ENCODE data around the gene MACC1. TPM values are rescaled to one million over a fixed set of nuclear protein-coding genes. Genes with fewer than 3 reads are reported as not detected.

Gene MACC1
- total and polyA plus RNA-seq, 4 donors: 0.02 to 1.0 (median 0.50) TPM

GRCh38 chr7:20089431-20089830, 127.8 kb downstream of the MACC1 start:
- Histone ChIP-seq H3K4me1 (ENCODE audit: control insufficient read depth in 4 of 4, insufficient read depth in 4 of 4, low read length in 3 of 4) (no peaks in the 10 kb centered on the region), H3K36me3 (ENCODE audit: control insufficient read depth in 4 of 4, insufficient read depth in 3 of 4, low read depth in 1 of 4, low read length in 3 of 4) (no peaks in the 10 kb centered on the region), H3K4me3 (ENCODE audit: low read depth in 1 of 3, low read length in 3 of 3) (no peak overlapping the region), H3K27me3 (ENCODE audit: control insufficient read depth in 4 of 4, insufficient read depth in 4 of 4, low read length in 3 of 4) (no peaks in the 10 kb centered on the region), H3K27ac (ENCODE audit: low read depth in 1 of 2, low read length in 2 of 2) (no peak overlapping the region), H3K9ac (ENCODE audit: low read depth in 1 of 2, low read length in 2 of 2) (no peak overlapping the region), H3K9me3 (ENCODE audit: control insufficient read depth in 4 of 4, low read length in 3 of 4) (no peaks in the 10 kb centered on the region)
- TF ChIP-seq NR2F2 (IDR thresholded peaks at IDR 0.05) (no peak), TAF1 (conservative IDR thresholded peaks at IDR 0.05) (no peak), HNF4A (conservative IDR thresholded peaks at IDR 0.05) (no peak), HNF4G (IDR thresholded peaks at IDR 0.05) (no peak), SP1 (IDR thresholded peaks at IDR 0.05) (no peak), ZBTB33 (IDR thresholded peaks at IDR 0.05) (no peak), ATF3 (IDR thresholded peaks at IDR 0.05) (no peak), RAD21 (IDR thresholded peaks at IDR 0.05) (no peak), CTCF (IDR thresholded peaks at IDR 0.05; ENCODE audit: low read depth, low read length, missing input control) (no peak), YY1 (IDR thresholded peaks at IDR 0.05) (no peak), RXRA (IDR thresholded peaks at IDR 0.05) (no peak), FOXA1 (IDR thresholded peaks at IDR 0.05) (no peak), REST (IDR thresholded peaks at IDR 0.05) (no peak), MAX (IDR thresholded peaks at IDR 0.05) (no peak), EGR1 (IDR thresholded peaks at IDR 0.05; ENCODE audit: low read depth in 2 of 2) (no peak), GABPA (IDR thresholded peaks at IDR 0.05 in 1 of 2, conservative IDR thresholded peaks at IDR 0.05 in 1 of 2) (no peak), JUND (IDR thresholded peaks at IDR 0.05) (no peak), FOXA2 (IDR thresholded peaks at IDR 0.05) (no peak)
- no peak for DNase-seq (ENCODE audit: low spot score)
- WGBS: 57% methylated on average over 6 of the region's 6 CpGs

All from liver (tissue), 9 donors.